Transverse colon (tissue), 4 donors: Measurements from ENCODE around the gene LARP4B.

Experiments used
- CTCF ChIP-seq, 5 experiments: fragments of 200-600 bp in 3 of 5; fragments of 450-650 bp in 2 of 5; sonication (generic) in 3 of 5; IDR thresholded peaks; 1 replicate in 2 of 5; 2 replicates in 3 of 5; pipeline ENCODE4 v1.5.1; 2016 to 2017; ENCODE audit warnings: antibody characterized with exemption in 5 of 5, inconsistent platforms in 3 of 5, mild to moderate bottlenecking in 2 of 5, moderate library complexity in 1 of 5
- POLR2AphosphoS5 ChIP-seq, 3 donors: sonication (generic); formaldehyde crosslinking; IDR thresholded peaks; one replicate each; pipeline ENCODE4 v1.6.1; 2016; ENCODE audit warnings: antibody characterized with exemption in 3 of 3

GRCh38 chr10:836782-837181 is 94.7 kb downstream of the LARP4B start:
- TF ChIP-seq CTCF (IDR thresholded peaks at IDR 0.05) (no peak), POLR2AphosphoS5 (IDR thresholded peaks at IDR 0.05) (no peak)
